Activated CD8-positive, alpha-beta memory T cell treated with anti-CD3 and anti-CD28 coated beads, Interleukin-2, amount 50 U/mL, for 48 hours (primary cell): ENCODE measurements around the gene IST1.
"Not testable (repeated sequence)": the region's sequence is repeated elsewhere in the genome, so short reads cannot be mapped to it uniquely, and the experiment has no call there.

ENCODE experiments used
- DNase-seq: peaks from one replicate; pipeline ENCODE4 v3.0.0-alpha.2; 2020

IST1 gene

DNA sequence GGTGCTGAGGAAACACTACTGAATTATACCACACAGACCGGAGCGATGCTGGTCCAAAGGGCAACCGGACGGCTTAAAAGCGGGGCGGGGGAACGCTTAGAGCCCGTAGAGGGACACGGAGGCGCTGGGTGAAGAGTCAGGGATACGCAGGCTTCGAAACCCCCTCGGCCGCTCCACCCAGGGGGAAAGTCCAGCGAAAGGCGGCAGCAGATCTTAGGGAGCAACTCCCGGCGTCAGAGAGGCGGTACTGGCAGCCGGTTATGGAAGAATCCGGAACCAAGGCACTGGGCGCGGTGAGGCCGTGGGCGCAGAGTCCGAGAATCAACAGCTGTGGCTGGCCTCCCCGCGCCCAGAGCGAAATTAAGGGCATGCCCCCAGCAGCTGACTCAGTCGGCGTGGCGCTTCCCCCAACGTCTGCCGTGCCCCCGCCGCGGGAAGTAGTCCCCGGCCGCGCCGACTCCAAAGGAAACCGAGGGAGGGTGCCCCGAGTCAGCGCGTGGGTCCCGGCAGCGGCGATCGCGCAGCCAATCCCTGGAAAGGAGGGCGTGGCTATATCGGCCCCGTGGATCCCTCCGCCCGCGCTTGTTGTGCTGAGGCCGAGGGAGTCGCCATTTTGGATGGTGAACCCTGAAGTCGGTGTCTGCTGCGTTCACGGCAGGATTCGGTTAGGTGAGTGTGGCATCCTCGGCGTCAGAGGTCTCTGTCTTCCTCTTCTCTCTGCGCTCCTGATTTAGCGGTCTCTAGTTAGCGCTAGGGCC lies at the start of gene IST1:
Gene IST1 (plus strand): TSS at position 611 of the 758 bp plus-strand sequence. CDS start 20,110 bp downstream, outside the sequence.
- peak; percentile 97 for DNase-seq

DNA sequence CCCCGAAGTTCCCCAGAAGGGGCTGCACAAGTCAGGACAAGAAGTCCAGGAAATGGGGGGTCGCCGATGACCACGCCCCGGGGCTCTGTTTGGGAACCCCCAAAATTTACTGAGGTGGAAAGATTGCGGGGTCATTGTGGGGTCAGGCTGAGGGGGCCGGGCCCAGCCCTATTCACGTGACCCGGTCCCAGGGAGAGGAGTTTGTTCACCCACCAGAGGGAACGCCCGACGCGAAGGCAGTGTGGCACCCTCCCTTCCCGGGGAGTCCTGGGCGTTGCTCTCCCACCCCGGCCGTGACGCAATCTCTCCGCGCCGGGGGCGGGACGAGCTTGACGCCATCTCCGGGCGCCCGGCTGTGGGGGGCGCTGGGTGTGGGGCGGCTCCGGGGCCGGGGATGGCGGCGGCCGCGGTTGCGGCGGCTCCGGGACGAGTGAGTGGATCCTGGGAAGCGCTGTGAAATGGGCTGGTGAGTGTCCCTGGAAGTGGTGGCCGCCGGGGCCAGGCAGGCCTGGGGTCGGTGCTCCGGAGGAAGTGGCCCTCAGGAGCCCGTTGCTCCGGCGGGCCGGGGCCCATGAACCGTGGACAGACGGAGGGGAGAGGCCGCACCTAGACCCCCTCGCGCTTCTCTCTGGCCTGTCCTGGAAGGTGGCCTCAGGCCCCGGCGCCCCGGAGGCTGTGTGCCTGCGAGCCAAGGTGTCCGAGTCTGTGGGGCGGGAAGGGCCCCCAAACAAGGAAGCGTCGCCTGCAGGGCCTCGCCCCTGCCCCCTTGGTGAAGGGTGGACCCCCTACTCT lies 49.5 kb upstream of the IST1 start, which contains the start of gene ATXN1L:
Gene ATXN1L (plus strand): TSS at position 338 of the 792 bp plus-strand sequence. CDS start 3,765 bp downstream, outside the sequence.
- peak; percentile 99 for DNase-seq

GRCh38 chr16:71846431-71846830 lies 48.9 kb upstream of the IST1 start:
- peak; percentile 60 for DNase-seq

DNA sequence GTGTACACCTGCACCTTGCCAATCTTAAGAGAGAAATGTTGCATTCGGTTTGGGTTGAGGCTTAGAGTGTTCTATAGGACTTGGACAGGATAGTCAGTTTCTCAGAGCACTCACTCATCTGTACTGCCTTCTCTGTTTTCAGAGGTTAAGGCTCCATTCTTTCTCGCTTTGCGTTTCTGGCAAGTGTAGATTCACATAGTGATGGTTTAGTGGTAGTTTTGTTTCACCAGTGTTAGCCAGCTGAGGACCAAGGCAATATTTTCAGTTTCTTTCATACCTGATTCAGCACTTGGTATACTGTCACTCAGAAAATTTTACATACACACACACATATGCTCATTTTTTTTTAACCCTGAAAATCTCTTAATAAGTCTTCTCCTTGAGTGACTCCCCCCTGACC lies 48.2 kb upstream of the IST1 start:
- DNase-seq = no peak

DNA sequence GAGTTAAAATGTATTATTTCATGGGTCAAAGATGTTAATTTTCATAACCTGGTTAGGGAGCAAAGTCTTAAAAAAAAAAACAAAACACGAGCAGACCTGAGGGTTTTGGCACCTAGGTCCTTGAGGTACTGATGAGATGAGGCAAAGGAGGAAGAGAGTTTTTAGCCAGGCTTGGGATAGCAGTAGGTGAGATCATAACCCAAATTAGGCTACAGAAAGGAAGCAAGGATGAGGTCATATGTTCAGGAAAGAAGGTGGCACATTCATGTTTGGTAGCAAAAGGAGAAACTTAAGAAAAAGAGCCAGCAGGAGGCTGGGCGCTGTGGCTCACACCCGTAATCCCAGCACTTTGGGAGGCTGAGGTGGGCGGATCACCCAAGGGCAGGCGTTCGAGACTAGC lies 46.7 kb upstream of the IST1 start:
- no peak for DNase-seq

- no peak for DNase-seq
Observed at GRCh38 chr16:71851746-71852145, 43.6 kb upstream of the IST1 start.

DNA sequence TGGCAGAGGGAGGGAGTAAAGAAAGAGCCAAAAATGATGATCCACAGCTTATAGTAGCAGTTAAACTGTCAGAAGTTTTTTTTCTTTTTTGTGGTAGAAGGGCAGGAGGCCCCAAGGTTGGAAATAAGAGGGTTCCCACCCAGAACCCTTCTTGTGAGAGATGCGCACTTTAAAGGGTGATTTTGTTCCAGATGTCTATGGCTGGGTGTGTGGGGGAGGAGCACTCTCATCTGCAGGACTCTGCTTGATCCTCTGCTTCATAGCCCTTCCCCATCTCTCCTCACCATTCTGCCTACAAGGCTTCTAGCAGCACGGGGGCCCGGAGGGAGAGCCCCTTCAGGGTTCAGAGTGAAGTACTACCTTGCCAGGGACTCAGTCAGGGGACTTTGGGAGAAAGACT lies 43.2 kb upstream of the IST1 start:
- no peak for DNase-seq

DNA sequence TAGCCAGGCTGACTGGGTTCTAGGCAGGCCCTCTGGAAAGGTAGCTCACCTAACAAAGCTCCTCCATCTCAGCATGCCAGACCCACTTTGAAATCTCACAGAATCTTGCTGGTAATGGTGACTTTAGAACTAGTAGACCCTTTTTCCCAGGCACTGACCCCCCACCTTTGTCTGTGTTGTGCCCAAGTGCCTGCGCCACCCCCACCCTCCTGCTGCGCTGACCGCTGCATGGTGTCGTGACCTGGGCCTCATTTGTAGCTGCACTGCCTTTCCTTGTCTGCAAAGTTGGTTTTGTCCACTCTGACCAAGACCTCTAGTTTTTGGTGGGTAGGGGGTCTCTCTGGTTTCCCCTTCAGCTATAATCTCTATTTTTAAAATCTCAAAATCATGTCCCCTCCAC lies 42.8 kb upstream of the IST1 start:
- no peak for DNase-seq

DNA sequence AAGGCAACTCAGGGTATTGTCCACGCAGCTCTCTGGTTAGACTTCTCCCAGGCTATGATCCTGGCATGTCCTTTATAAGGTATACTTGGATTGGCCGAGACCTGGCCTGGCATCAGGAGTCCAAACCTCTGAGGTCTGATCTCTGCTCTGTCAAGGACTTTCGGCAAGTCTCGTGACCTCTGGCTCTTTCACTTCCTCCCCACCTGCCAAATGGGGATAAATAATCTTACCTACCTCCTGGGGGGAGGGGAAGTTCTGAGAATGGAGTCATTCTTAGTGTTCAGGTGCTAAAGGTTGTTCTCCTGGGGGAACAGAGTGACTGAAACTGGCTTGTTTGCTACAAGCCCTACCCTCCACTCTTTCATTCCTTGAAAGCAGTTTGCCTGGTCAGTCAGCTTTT lies 41.9 kb upstream of the IST1 start:
- no peak for DNase-seq

DNA sequence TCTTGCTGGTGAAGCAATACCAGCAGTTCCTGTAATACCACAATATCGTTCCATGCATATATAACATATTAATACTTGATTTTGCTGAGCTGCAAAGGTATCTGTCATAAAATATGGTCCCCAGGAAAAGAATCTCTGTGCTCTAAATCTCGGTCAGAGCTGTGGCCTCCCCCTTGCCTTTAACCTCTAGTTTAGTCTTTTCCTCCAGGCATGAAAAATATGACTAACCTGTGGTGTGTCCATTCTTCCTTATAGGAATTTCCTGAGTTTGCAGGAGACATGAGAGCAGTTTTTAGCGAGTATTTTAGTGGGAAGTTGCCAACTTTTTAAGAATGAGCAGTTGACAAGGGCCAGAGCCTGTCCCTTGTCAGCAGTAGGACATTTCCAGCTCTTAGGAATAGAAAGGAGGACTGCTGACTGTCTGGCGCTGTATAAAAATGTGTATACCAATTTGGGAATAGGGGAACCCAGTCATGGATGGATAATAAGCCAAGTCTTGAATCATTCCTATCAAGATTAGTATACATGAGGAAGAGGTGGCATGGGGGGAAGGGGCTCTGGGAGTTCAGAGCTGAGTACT lies 40.9 kb upstream of the IST1 start:
- DNase-seq = no peak

- DNase-seq = no peak
Observed at GRCh38 chr16:71855937-71856662, 39.2 kb upstream of the IST1 start.

GRCh38 chr16:71859762-71860521 lies 35.4 kb upstream of the IST1 start:
- DNase-seq = no peak

DNA sequence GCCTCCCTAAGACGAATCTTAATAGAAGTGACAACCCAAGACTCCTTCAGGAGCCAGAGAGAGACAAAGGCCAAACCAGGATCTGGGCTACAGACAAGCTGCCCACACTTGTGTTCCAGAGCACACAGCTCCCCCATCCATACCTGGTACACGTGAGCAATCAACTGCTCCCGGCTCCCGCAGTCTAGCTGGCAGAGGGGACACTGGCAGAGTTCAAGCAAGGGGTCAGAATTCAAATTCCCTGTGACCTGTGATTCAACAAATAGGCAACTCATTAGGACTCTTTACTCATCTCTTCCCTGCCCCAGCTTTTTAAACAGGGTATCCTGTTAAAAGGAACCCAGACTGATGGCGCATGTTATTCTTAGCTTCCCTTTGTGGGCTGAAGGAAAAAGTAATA lies 31.3 kb upstream of the IST1 start:
- no peak for DNase-seq

DNA sequence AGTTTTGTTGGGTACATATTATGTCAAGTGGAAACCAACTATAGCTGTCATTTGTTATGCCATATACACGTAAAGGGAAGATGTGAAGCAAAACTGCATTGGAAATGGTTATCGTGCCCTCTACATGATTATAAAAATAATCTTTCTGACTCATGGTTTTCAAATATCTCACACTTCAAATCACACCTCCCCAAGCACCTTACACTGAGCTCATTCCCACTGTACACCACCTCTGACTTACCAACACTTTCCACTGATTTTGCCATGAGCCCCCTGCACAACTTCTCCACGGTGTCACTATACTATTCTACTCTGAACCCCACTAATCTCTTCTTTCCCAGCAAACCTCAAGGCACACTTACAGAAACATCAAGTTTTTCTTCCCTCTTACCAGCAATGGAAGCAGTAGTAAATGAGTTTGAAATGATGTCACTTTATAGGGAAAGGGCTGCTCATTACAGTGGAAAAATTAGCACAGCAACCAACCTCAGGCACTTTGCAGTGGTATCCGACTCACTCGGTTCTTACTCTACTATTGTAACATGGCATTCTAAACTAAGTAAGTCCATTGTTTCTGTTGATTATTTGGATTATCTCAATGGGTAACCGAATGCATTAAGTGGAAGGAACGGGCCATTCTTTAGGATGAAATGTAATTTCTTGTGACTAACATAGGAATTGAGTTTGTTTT lies 30.0 kb upstream of the IST1 start:
- no peak for DNase-seq

DNA sequence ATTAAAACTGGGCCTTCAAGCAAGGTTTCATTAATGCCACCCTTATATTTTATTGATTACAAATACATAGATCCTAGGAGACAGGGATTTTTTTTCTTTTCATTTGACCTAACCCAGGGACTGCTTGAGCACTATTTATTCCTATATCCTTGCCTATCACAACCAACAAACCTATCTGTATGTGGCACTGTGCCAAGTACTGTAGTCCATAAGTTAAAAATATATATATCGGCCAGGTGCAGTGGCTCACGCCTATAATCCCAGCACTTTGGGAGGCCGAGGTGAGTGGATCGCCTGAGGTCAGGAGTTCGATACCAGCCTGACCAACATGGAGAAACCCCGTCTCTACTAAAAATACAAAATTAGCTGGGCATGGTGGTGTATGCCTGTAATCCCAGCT lies 28.2 kb upstream of the IST1 start:
- not testable (repeated sequence) for DNase-seq

- no peak for DNase-seq
Observed at GRCh38 chr16:71867939-71868338, 27.4 kb upstream of the IST1 start.

DNA sequence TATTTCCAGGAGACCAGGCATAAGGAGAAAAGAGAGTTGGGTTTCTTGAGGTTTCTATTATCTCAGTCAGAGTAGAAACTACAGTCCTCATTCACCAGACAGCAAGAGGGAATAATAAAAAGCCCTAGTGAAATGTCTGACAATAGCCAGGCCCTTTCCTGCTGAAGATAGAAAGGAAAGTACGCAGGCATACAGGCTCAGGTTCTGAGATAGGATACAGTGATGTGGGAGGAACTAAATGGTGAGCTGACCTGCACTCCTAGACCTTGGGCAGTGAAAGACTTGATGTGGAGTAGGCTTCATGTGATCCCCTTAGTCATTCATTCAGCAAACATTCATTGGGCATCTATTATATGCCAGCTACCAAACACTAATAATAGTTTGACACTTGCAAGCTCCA lies 26.2 kb upstream of the IST1 start:
- no peak for DNase-seq

DNA sequence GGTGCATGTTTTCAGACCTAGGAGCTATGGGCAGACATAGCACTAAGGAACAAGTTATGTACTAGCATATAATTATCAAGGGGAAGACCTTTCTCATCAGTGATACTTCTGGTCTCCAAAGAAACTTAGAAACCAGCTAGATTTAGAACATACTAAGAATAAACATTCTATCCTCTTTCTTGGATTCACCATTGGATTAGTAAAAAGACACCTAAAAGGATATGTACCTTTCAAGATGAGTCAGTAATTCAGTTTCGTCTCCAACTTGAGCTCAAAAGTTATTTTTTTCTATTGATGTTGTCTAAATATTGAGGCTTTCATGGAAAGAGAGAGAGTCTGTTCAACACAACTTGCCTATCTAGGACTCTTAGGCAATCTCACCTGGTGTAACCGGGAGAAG lies 24.5 kb upstream of the IST1 start:
- no peak for DNase-seq

GRCh38 chr16:71873199-71873598 lies 22.1 kb upstream of the IST1 start:
- DNase-seq = no peak

- DNase-seq = no peak
Observed at GRCh38 chr16:71878911-71879310, 16.4 kb upstream of the IST1 start.

DNA sequence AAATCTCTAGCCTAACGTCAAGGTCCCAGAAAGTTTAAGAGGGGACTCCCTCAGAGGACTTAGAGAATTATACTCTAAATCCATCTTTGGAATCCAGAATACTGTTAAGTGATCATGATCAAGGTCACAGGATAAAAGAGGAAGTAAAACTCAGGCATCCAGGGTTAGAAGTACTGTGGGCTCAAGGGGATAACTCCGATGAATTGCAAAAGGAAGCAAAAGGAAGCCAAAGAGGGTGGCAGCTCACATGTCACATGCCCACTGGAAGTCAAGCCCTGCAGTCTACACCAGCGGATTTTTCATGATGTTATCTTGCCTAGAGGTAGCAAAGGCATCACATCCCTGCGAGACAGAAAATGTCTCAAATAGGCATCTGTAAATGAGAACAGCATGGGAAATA lies 15.2 kb upstream of the IST1 start:
- DNase-seq = no peak
